Psoas muscle (tissue), 8 donors: ENCODE data around the gene RAB31. TPM values are rescaled to one million over a fixed set of nuclear protein-coding genes. Genes with fewer than 3 reads are reported as not detected.

Source experiments
- ATAC-seq, 4 donors: fragments of 200-7000 bp; cut with Tn5 transposase; one replicate each; pipeline ENCODE4 v1.9.1; 2020; ENCODE audit warnings: moderate library complexity in 3 of 4, mild to moderate bottlenecking in 2 of 4
- DNase-seq, 2 donors: peaks; one replicate each; pipeline ENCODE4 v3.0.0-alpha.2; 2020
- H3K27ac ChIP-seq: fragments of 200-600 bp; one replicate; pipeline ENCODE4 v1.8.0; 2022
- H3K27me3 ChIP-seq, 3 donors: fragments of 200-600 bp in 1 of 3; one replicate each; pipeline versions ENCODE4 v1.6.1 to v1.8.0; 2013 to 2022; ENCODE audit warnings: low read length in 2 of 3, mild to moderate bottlenecking in 2 of 3, moderate library complexity in 1 of 3; ENCODE audit not compliant: insufficient read depth in 3 of 3
- H3K36me3 ChIP-seq, 2 donors: fragments of 200-600 bp in 1 of 2; one replicate each; pipeline versions ENCODE4 v1.6.1 to v1.8.0; 2013 to 2022; ENCODE audit warnings: low read depth in 1 of 2, mild to moderate bottlenecking in 1 of 2, moderate library complexity in 1 of 2; ENCODE audit not compliant: insufficient read depth in 1 of 2
- H3K4me1 ChIP-seq: fragments of 200-600 bp; one replicate; pipeline ENCODE4 v1.8.0; 2022
- H3K4me3 ChIP-seq: fragments of 200-600 bp; one replicate; pipeline ENCODE4 v1.8.0; 2022; ENCODE audit warnings: mild to moderate bottlenecking
- H3K9me3 ChIP-seq: fragments of 200-600 bp; one replicate; pipeline ENCODE4 v1.8.0; 2022
- WGBS, 3 donors: extraction: QIAGEN DNeasy Blood & Tissue Kit; methylation state at CpG; one replicate each; pipeline versions ENCODE4 v1.1.6 to v1.1.7; 2013; 5-methylcytosine and 5-hydroxymethylcytosine counted together
- intact Hi-C, 2 donors: fragments of 100-400 bp; cut with DNase I; formaldehyde crosslinking; loops; one replicate each; pipeline versions ENCODE4 v1.11.0 to v1.14.2; 2022
- polyA plus RNA-seq, 3 donors: library from polyadenylated mRNA; stranded (reverse); fragments of 200-250 nt; gene quantifications; one replicate each; pipeline ENCODE4 v1.2.3, GENCODE V29; 2013
- total RNA-seq, 4 donors: library from RNA; stranded (reverse); fragmentation: NEBNext Ultra II Directional in 2 of 4; extraction: Animal tissue kit (Norgen Biotek cat#: 25700) in 2 of 4; gene quantifications; one replicate each; pipeline versions ENCODE4 v1.2.1 to v1.2.4, GENCODE V29; 2021 to 2023
- TF ChIP-seq, protein P1 (sequence below): fragments of 200-600 bp; IDR thresholded peaks from one replicate; pipeline ENCODE4 v1.8.0; 2022; ENCODE audit warnings: antibody characterized with exemption
- donor health status: healthy with polysubstance abuse.
- donor health status: DM: no; HTN: no; CAD: no; lungs with moderate emphysema.
- donor health status: Bipolar disorder and iron deficiency.
- donor health status: healthy.
- donor health status: DM: yes; HTN: yes; CAD: no.
- donor health status: DM: no; HTN: no; CAD: no.
- donor health status: DM: no; HTN: no; CAD: no.
- donor health status: DM: yes; HTN: yes; CAD: no.

Gene RAB31
- total and polyA plus RNA-seq, 7 donors, result 2.2 to 8.9 (median 5.3) TPM

GRCh38 chr18:9822587-9823185 lies 114.6 kb downstream of the RAB31 start:
- Histone ChIP-seq H3K4me3 (no peak overlapping the region), H3K9me3 (no peaks in the 10 kb centered on the region), H3K4me1 (peaks cover 37% of the 10 kb centered on the region), H3K27ac (peak overlapping the region; percentile 74), H3K36me3 (no peaks in the 10 kb centered on the region), H3K27me3 (no peaks in the 10 kb centered on the region)
- WGBS, 3 donors, result 71 to 84% (median 74%) methylated on average over 11 of the region's 11 CpGs
- intact Hi-C loops, result no loop called here
- ATAC-seq (no peak), DNase-seq (no peak)
- TF ChIP-seq, protein P1, sequence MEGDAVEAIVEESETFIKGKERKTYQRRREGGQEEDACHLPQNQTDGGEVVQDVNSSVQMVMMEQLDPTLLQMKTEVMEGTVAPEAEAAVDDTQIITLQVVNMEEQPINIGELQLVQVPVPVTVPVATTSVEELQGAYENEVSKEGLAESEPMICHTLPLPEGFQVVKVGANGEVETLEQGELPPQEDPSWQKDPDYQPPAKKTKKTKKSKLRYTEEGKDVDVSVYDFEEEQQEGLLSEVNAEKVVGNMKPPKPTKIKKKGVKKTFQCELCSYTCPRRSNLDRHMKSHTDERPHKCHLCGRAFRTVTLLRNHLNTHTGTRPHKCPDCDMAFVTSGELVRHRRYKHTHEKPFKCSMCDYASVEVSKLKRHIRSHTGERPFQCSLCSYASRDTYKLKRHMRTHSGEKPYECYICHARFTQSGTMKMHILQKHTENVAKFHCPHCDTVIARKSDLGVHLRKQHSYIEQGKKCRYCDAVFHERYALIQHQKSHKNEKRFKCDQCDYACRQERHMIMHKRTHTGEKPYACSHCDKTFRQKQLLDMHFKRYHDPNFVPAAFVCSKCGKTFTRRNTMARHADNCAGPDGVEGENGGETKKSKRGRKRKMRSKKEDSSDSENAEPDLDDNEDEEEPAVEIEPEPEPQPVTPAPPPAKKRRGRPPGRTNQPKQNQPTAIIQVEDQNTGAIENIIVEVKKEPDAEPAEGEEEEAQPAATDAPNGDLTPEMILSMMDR, result no peak

DNA sequence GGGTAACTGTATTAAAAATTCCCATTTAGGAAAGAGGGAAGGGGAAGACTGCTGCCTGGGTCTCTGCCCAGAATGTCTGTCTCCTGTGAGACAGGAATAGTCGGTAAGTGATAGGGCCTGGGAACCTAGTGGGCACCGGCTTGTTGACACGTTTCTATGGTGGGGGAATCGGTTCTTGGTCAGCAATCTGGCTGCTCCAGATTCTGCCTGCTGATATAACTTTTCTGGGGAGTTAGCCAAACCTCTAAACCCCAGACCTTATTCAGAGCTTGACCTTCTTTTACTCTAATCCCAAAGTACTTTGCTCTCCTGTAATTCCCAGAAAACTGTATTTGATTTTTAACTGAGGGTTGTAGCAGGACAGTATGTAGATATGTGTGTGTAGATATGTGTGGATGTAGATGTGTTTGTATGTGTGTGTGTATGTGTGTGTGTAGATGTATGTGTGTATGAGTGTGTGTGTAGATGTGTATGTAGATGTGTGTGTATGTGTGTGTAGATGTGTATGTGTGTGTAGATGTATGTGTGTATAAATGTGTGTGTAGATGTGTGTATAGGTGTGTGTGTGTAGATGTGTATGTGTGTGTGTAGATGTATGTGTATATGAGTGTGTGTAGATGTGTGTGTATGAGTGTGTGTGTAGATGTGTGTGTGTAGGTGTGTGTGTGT lies 115.8 kb downstream of the RAB31 start:
- Histone ChIP-seq H3K9me3 (no peaks in the 10 kb centered on the region), H3K4me3 (no peak overlapping the region), H3K27ac (peak overlapping the region; percentile 74), H3K27me3 (no peaks in the 10 kb centered on the region), H3K36me3 (no peaks in the 10 kb centered on the region), H3K4me1 (peaks cover 37% of the 10 kb centered on the region)
- no peak for DNase-seq
- WGBS, 3 donors, result 15 to 22% (median 19%) methylated on average over 4 of the region's 4 CpGs
- intact Hi-C loops, result no loop called here
- TF ChIP-seq, protein P1, result no peak
- peak; percentile 61 to 85 (median 67) for ATAC-seq

DNA sequence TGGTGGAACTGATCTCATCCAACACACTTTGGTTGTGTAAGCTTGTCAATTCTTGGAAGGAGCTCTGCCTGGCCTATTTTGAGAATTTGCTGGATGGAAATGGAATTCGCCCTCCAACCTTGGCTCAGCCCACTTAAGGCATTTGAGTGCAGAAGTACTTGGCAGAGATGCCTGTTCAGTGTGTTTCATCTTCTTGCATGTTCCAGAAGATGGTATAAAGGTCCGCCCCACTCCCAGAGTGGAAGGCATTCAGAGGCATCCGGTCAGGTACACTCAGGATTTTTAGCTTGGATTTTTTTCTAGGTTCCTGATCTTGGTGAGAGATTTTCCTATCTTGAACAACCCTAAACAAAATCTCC lies 116.4 kb downstream of the RAB31 start:
- no peaks in the 10 kb centered on the region for H3K9me3 ChIP-seq
- intact Hi-C loops, result no loop called here
- no peaks in the 10 kb centered on the region for H3K27me3 ChIP-seq
- peak; percentile 72 to 90 (median 88) for ATAC-seq
- no peak for DNase-seq
- 28 to 49% (median 40%) methylated on average over 3 of the region's 3 CpGs for WGBS, 3 donors
- H3K27ac ChIP-seq, result peak overlapping the region; percentile 74
- H3K36me3 ChIP-seq, result no peaks in the 10 kb centered on the region
- peaks cover 37% of the 10 kb centered on the region for H3K4me1 ChIP-seq
- no peak overlapping the region for H3K4me3 ChIP-seq
- TF ChIP-seq, protein P1, result no peak

GRCh38 chr18:9824952-9825371 lies 116.9 kb downstream of the RAB31 start:
- no peak for DNase-seq
- 38 to 53% (median 40%) methylated on average over 3 of the region's 3 CpGs for WGBS, 3 donors
- H3K27ac ChIP-seq, result peak overlapping the region; percentile 74
- no peak overlapping the region for H3K4me3 ChIP-seq
- peak in 2 of 4 donors; percentile 26 to 38 for ATAC-seq
- H3K4me1 ChIP-seq, result peaks cover 37% of the 10 kb centered on the region
- no peaks in the 10 kb centered on the region for H3K36me3 ChIP-seq
- intact Hi-C loops, result no loop called here
- H3K27me3 ChIP-seq, result no peaks in the 10 kb centered on the region
- H3K9me3 ChIP-seq, result no peaks in the 10 kb centered on the region
- TF ChIP-seq, protein P1, result no peak
